GM18867 (cell line): ENCODE data around the gene FMO2.

Experiments used
- ATAC-seq: cut with Tn5 transposase; IDR thresholded peaks from one replicate; pipeline ENCODE4 v1.9.1; 2021; ENCODE audit warnings: mild to moderate bottlenecking, moderate library complexity; ENCODE audit not compliant: unreplicated experiment

FMO2 gene

DNA sequence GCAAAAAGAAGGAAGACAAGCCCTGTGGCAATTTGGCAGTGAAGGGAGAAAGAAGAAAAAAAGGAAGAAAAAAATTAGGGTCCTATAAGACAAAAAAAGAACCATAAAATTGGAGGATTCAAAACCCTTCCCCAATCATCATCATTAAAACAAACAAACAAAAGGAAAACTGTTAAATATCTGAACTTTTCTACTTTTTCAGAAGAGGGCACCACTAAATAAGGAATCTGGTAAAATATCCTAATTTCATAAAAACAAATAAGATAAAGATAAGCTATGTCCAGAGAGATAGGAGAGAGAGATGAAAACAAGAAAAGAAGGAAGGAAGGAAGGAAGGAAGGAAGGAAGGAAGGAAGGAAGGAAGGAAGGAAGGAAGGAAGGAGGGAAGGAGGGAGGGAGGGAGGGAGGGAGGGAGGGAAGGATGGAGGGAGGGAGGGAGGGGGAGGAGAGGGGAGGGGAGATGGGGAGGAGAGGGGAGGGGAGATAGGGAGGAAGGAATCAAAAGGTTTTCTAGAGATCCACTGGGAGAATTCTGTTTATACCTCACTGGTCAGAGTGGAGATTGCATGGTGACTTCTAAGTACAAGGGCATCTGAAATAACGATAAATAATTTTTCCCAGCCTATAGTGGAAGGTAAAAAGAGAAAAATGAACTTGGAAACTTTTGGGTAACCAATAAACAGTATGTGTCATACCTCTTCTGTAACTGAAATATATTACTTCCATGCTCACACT lies 10.4 kb upstream of the FMO2 start:
- no peak for ATAC-seq

DNA sequence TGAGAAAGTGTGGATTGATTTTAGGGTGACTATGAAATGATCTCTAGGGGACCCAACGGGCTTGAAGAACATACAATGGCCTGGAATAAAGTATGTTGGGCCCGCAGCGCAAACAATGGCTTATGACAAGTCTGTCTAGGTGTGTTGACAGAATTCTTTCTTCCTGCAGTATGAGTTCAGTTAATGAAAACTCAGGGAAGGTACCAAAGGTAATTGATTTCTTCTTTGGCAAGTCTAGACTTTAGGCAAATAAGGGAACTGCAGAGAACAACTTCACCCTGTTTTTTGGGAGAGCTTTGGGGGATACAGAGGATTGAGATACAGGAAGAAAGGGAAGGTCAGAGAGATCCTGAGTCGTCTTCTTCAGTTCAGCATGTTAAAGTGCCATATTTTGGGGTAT lies 7.8 kb upstream of the FMO2 start:
- ATAC-seq, result no peak

DNA sequence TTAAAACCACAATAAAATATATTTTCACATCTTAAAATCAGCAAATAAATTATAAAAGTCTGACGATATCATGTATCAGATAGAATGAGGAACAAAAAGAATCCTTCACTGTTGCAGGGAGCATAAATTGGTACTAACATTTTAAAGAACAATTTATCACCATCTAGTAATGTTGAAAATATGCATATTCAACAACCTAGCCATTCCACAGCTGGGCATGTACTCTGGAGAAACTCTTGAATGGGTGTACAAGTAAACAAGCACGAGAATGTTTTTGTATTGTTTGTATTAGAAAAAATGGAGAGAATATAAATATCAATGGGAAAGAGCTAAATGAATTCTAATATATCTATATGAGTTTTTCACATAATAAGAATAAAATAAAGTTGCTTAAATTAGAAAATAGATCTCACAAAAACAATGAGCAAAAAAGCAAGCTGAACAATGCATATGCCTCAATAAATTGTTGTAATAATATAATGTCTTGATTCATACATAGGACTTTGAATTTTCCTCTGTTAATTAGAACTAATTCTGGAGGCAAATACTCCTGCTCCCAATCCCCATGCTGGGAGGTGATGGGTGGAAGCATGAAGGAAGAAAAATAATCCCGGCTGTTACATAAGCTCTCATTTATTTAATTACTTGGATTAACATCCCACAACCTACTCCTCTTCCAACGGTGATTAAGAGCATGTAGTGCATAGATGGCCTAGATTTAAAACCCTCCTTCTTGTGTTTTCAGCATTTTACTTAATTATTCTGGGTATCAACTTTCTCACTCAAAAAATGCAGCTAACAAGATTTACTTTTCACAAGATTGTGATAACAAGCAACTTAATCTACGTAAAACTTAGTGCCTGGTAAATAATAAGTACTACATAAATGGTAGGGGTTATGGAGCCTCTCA lies 5.5 kb upstream of the FMO2 start:
- no peak for ATAC-seq

DNA sequence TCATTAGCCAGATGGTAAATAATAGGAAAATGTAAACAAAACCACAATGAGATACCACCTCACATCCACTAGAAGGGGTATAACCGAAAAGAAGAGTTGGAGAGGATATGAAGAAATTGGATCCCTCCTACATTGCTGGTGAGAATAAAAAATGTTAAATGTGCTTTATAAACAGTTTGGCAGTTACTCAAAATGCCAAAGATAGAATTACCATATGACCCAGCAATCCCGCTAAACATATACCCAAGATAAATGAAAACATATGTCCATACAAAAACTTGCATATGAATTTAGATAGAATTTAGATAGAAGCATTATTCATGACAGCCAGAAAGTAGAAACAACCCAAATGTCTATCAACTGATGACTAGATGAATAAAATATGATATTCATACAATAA lies 4.4 kb upstream of the FMO2 start:
- ATAC-seq, result no peak

DNA sequence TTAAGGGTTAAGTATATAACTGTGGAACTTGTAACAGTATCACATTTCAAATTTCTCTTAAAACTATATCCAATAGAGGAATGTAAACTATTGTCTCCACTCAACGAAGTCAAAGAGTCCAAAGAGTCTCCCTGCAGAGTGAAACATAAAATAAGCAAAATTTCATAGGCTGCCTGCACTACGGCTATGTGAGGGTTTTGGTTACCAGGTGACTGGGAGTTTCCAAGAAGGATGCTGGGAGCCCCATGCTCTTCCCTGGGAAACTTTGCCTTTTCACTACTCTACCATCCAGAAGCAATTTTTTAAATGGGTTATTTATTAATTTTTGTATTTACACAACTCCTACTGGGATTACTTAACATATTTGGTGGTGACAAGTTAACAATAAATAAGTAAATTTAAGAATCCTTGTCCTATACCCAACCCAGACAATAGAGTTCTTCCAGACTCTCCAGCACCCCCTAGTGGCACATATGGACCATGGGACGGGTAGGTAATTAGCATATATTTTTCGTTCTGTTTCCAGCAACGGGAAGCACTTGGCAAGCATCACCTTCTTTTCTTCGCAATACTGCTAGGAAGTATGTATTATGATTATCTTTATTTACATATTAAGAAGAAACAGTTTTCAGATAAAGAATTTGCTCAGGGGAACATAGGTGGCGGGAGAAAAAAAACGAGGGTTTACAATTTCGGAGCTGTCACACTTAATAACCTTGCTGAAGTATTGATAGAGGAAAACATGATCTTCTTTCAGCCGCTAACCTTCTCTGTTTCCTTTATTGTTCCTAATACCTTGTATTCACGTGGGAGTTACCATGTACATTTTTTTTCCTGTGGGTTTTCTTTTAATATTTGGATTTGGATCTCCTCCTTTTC lies 3.5 kb downstream of the FMO2 start:
- peak; percentile 95 for ATAC-seq

DNA sequence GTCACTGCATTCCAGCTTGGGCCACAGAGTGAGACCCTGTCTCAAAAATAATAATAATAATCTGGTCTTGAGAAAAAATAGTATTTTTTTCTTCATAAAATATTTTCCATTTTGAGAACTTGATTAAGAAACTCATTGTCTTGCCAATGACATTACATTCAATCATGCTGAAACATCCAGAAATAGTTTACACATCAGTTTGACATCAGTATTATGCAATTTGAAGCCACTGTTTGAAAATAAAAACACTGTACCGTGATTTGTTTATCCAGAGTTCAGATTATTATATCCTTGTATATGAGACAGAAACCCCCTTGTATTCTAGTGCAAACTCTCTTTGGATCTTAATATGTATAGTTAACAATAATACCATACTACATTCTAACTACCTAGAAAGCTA lies 6.9 kb downstream of the FMO2 start:
- no peak for ATAC-seq

DNA sequence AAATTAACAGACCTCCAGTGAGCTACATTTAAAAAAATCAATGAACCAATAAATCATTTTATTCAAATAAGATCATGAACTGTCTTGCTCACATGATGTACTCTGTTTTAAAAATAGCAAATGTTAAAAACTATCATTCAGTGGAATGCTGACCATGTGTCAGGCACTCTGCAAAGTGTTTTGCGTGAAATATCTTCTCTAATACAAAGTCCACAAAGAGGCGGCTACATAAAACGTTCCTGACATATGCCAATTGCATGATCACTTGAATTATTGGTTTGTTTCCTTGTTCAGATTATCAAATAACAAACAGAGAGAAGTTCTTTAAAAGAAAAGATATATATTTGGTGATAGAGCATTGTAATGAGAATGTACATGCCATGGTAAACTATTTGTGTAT lies 10.7 kb downstream of the FMO2 start:
- no peak for ATAC-seq

DNA sequence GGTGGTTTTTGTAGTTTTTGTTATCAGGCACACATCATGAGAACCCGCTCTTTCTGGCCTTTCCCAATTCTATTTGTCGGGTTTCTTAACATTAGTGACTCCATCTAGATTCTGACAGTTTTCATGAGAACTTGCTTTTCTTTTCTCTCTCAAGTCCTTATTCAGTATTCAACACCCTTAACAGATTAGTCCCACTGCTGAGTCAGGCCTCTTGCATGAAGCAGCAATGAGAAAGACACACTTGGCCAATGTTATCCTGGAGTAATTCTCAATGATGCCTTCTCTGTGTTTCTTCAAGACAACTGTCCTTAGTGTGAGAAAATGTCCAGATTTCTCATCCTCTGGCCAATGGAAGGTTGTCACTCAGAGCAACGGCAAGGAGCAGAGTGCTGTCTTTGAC lies 11.3 kb downstream of the FMO2 start:
- no peak for ATAC-seq

DNA sequence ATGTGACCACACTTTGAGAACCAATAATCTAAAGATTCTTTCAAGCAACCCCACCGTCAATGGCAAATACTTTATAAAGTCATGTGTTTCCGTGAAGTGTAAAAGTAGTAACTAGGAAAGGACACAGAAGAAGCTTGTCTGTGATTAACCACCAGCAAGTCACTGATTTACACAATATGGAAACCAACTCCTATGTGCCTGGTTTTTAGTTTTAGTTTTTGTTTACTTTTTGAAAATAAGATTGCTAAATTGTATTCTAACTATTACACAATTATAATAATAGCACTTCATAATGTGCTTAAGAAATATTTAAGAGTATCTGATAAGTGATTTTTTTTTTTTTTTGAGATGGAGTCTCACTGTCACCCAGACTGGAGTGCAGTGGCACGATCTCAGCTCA lies 13.0 kb downstream of the FMO2 start:
- ATAC-seq, result no peak

DNA sequence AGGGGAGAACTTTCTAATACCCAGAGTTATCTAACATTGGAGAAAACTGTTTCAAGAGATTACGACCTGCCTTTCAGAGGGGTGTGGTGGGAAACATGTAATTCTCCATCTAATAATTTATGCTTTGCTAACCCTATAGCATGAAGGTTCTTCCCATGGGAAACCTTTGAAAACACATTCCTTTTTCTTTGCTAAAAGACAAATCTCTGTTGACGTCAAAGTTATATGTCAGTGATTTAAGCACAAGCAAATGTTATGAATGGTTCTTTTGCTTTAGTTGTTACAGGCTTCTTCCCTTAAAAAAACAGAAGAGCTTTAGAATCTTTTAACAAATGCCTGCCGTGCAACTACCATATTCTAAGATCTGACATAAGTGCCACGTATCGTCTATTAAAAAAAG lies 19.2 kb downstream of the FMO2 start:
- ATAC-seq, result no peak

DNA sequence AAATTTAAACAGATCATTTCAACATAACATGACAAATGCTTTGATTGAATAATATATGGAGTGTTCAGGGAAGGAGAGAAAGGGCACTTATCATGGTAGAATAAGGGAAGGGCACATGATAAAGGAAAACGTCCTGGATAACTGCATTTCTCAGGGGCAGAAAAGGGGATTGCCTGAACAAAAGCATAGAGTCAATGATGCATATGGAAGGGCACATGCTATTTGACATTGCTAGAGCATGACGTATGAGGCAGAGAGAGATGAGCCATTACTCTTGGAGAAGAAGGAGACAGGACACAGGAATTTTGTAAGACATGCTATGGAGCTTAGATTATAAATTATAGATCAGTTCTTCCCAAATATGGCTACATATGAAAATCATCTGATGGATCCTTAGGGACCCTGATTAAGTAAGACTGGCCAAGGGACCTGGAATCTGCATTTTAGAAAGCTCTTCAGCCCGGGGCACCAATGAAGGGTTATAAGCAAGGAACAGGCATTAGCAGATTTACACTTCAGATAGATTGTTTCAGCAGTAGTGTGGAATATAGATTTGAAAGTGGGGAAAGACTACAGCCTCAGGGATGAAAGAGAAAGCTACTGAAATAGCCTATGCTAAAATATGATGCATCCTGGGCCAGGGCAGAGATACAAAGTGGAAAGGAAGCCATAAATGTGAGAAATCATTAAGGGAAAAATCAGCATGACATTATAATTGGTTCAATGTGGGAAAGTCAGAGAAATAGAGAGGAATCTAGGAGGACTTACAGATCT lies 21.3 kb downstream of the FMO2 start:
- no peak for ATAC-seq

DNA sequence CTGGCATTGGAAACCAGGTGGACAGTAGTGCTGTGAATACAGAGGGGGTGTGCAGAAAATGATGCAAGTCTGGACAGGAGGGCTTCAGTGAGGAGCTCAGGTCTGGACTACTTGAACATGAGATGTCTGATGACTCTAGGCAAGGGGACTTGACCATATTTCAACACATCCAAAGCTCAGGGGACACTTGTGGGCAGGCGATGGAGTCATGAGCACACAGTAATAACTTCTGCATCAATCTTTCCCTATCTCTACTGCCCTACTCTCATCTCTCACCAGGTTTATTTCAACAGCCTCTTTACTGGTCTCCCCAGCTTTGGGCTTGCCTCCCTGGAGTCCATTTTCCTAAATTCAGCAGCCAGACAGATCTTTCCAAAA lies 21.9 kb downstream of the FMO2 start:
- no peak for ATAC-seq

DNA sequence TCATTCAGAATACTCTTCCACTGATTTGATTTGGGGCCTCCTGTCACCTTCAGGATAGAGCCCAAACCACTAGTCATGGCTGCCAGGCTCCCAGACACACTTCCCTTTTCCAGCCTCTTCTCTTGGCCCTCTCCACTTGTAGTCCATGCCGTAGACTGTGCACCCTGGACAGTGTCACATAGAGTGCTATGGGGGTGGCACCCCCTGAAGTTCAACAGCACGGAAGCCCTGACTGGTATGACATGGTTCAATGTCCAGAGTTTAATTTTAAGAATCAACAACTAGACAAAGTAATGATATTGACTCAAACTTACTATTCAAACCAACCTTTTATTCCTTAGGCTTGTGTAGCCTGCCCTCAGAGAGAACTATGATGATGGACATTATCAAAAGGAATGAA lies 22.3 kb downstream of the FMO2 start:
- ATAC-seq, result no peak

DNA sequence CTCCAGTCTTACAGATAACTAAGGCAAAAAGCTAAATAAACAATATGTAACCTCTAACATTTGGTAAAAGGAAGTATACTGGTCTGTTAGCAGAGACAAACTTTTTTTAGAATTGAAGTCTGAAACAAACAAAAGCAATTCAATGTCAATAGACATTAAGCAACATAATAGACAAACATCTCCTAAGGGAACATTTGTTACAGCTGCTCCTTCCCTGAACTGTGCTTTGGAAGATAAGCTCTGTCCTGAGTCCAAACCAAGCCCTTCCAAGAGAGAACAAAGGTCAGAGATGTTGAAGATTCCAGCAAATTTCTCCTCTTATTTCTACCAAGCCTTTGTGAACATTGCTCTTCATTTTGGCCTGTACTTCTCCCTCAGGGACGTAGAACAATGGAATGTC lies 25.3 kb downstream of the FMO2 start:
- no peak for ATAC-seq

DNA sequence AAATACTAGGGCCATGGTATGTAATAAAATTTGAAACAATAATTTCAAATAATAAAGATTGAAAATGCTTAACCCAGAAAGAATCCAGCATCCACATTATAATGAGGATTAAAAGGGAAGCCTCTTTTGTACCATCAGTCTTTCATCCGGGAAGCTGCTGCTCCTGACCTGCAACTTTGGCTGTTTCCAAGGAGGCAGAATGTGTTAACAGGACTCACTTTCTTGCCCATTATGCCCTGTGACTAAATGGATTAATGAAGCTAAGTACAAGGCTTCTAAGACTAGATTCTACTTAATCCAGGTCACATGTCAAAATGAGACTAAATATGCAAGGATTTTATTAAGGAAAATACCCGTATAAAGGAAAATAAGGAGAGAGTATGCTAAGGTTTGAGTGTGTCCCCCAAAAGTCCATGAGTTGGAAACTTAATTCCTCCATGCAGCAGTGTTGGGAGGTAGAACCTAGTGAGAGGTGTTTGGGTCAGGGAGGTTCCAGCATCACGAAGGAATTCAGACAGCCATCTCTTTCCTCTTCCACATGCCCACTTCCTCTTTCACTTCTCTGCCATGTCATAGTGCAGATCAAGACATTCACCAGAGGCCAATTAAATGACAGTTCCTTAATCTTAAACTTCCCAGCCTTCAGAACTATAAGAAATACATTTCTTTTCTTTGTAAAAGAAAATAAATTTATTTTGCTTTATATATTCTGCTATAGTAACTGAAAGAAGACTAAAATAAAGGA lies 27.7 kb downstream of the FMO2 start:
- no peak for ATAC-seq

DNA sequence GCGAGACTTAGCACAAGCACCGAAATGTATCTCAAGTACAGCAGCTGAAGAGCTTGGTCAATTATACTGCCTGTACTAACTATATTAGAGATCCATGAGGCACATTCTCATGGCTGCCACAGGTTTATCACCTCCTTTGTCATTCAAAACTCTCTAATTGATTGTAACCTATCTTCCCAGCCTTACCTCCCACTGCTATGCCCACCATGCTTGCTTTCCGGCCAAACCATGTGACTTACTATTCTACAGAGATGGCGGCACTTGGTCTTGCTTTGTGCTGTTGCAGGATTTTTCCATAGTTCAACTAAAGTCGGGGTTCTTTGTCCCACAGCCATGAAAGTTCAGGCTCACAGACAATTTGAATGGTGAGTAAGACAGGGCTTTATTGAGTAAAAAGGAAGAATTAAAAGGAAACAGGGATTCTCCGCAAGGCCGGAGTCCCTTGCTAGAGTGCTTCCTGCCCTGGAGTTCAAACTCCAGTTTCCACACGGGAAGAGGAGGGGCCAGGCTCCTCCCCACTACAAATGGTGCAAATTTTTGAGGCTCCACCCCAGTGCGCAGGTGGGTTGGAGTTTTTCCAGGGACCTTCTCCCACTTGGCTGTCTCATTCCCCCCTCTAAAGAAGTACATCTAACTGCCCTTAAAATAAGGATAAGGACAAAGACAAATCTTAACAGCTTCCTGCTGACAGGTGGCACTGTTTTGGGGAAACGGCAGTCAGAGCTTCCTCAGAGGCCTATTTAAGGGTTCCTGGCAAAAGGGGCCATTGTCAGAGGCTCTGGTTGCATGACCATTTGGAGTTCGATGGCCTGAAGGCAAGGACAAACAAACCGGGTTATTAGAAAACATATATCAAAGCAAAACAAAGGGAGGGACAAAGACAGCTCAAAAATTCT lies 28.7 kb downstream of the FMO2 start:
- no peak for ATAC-seq

DNA sequence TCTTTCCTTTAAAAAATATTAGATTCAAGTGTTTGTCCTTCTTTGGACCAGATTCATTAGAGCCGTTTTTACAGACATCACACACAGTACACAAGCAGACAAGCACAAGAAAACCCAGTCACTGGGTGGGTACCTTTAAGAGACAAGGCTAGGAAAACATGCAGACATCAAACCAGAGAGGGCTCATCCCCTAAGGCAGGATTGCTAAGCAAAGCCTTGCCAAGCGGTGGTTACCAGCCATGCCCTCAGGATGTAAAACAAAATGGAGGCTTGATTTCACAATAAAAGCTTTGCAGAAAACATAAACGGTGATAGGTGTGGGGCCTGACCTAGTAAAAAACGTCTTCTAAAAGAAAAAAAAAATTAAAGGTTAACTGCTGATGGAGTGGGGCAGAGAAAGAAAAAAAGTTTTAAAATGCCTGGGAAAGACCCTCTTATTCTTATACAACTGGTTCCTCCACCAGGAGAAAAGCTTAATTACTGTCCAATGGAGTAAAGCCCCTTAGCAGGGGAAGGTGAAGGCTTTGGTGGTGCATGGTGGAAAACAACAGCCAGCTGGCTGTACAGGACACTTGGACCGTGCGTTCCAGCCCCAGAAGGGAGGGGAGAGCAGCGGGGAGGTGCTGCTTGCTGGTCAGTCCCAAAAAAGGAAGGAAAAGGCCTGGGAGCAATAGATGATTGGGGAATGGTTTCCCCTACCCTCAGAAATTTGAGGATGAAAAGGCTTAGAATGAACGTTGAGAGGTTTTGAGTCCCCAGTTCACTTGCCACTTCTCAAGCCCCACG lies 32.8 kb downstream of the FMO2 start:
- no peak for ATAC-seq

DNA sequence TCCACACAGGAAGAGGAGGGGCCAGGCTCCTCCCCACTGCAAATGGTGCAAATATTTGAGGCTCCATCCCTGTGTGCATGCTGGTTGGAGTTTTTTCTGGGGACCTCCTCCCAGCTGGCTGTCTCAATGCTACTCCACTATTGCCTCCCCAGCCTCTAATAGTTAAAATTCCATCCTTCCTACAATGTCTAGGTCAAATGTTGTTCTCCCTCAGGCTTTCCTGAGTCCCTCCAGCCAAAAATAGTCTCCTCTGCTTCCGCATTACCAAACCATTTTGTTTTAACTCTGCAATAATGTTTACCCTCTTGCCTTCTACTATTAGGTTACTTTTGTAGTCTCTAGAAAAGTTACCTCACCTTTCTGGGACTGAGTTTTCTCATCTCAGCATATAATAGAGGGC lies 33.6 kb downstream of the FMO2 start:
- ATAC-seq, result no peak
